Neural cell (in vitro differentiated cells): ENCODE results near the gene C10orf90. TPM values are rescaled to one million over a fixed set of nuclear protein-coding genes. Genes with fewer than 3 reads are reported as not detected.

Source experiments
- H2AFZ ChIP-seq: fragments of 200-600, 300-800 bp; sonication (generic), shearing (Covaris generic); 2 replicates; pipeline ENCODE4 v1.6.0; 2014; ENCODE audit warnings: low read depth, mild to moderate bottlenecking, antibody characterized with exemption, low read length, moderate library complexity
- H3F3A ChIP-seq: fragments of 200-600 bp; shearing (Covaris generic); 2 replicates; pipeline ENCODE4 v1.6.1; 2016; ENCODE audit warnings: mild to moderate bottlenecking, moderate library complexity, mixed read lengths, antibody characterized with exemption, low read length; ENCODE audit not compliant: insufficient read depth, poor library complexity, severe bottlenecking
- H3K27ac ChIP-seq: fragments of 200-600, 300-800 bp; sonication (generic), shearing (Covaris generic); 2 replicates; pipeline ENCODE4 v1.5.1; 2014; ENCODE audit warnings: mild to moderate bottlenecking, low read length, moderate library complexity
- H3K27me3 ChIP-seq: fragments of 300-800, 200-600 bp; sonication (generic), shearing (Covaris generic); 2 replicates; pipeline ENCODE4 v1.6.0; 2014; ENCODE audit warnings: mild to moderate bottlenecking, low read depth, low read length, moderate library complexity; ENCODE audit not compliant: insufficient read depth
- H3K36me3 ChIP-seq: fragments of 300-800, 200-600 bp; sonication (generic), shearing (Covaris generic); 2 replicates; pipeline ENCODE4 v1.5.1; 2014; ENCODE audit warnings: mild to moderate bottlenecking, antibody characterized with exemption, low read length, moderate library complexity; ENCODE audit not compliant: insufficient read depth
- H3K4me2 ChIP-seq: fragments of 300-800, 200-600 bp; sonication (generic), shearing (Covaris generic); 2 replicates; pipeline ENCODE4 v1.6.0; 2014; ENCODE audit warnings: mild to moderate bottlenecking, low read length
- H3K4me3 ChIP-seq: fragments of 300-800, 200-600 bp; sonication (generic), shearing (Covaris generic); 2 replicates; pipeline ENCODE4 v1.5.1; 2014; ENCODE audit warnings: mild to moderate bottlenecking, low read length, moderate library complexity
- H3K79me2 ChIP-seq: fragments of 200-600 bp; shearing (Covaris generic); replicated peaks from 2 replicates; pipeline ENCODE4 v1.6.0; 2014; ENCODE audit warnings: mild to moderate bottlenecking, low read length, moderate library complexity; ENCODE audit not compliant: insufficient read depth
- H3K9ac ChIP-seq: fragments of 300-800, 200-600 bp; sonication (generic), shearing (Covaris generic); 2 replicates; pipeline ENCODE4 v1.6.1; 2016; ENCODE audit warnings: mild to moderate bottlenecking, low read length, mixed read lengths
- H3K9me2 ChIP-seq: fragments of 200-600 bp; shearing (Covaris generic); 2 replicates; pipeline ENCODE4 v1.6.1; 2016; ENCODE audit warnings: mild to moderate bottlenecking, low read length, mixed read lengths; ENCODE audit not compliant: insufficient read depth
- H3K9me3 ChIP-seq: fragments of 200-600, 300-800 bp; sonication (generic), shearing (Covaris generic); 2 replicates; pipeline ENCODE4 v1.6.1; 2016; ENCODE audit warnings: mild to moderate bottlenecking, mixed run types, low read length, moderate library complexity, mixed read lengths
- H4K20me1 ChIP-seq: fragments of 200-600 bp; shearing (Covaris generic); 2 replicates; pipeline ENCODE4 v1.6.1; 2016; ENCODE audit warnings: mild to moderate bottlenecking, mixed run types; ENCODE audit not compliant: insufficient read depth
- CTCF ChIP-seq: fragments of 450-650 bp; IDR thresholded peaks from 2 replicates; pipeline ENCODE4 v1.5.1; 2014; ENCODE audit warnings: antibody characterized with exemption, mild to moderate bottlenecking, moderate library complexity; ENCODE audit not compliant: poor library complexity, severe bottlenecking
- EP300 ChIP-seq: fragments of 450-650 bp; conservative IDR thresholded peaks from 2 replicates; pipeline ENCODE4 v1.6.1; 2014; ENCODE audit warnings: antibody characterized with exemption, mild to moderate bottlenecking, moderate library complexity; ENCODE audit not compliant: poor library complexity, severe bottlenecking
- EZH2 ChIP-seq: fragments of 200-600, 300-800 bp; shearing (Covaris generic), sonication (generic); IDR thresholded peaks from 2 replicates; pipeline ENCODE4 v1.6.1; 2014; ENCODE audit warnings: antibody characterized with exemption, low read length, borderline replicate concordance, mild to moderate bottlenecking; ENCODE audit not compliant: insufficient read depth, poor library complexity, severe bottlenecking
- MXI1 ChIP-seq: fragments of 450-650 bp; conservative IDR thresholded peaks from 2 replicates; pipeline ENCODE4 v1.6.1; 2014; ENCODE audit warnings: antibody characterized with exemption, mild to moderate bottlenecking; ENCODE audit not compliant: poor library complexity, severe bottlenecking
- POLR2AphosphoS5 ChIP-seq: IDR thresholded peaks from 2 replicates; pipeline ENCODE4 v1.6.1; 2012
- RAD21 ChIP-seq: fragments of 450-650 bp; conservative IDR thresholded peaks from 2 replicates; pipeline ENCODE4 v1.6.1; 2014; ENCODE audit warnings: antibody characterized with exemption, mild to moderate bottlenecking, moderate library complexity
- REST ChIP-seq: IDR thresholded peaks from 2 replicates; pipeline ENCODE4 v1.6.1; 2012; ENCODE audit warnings: borderline replicate concordance
- SMC3 ChIP-seq: fragments of 450-650 bp; conservative IDR thresholded peaks from 2 replicates; pipeline ENCODE4 v1.6.1; 2014; ENCODE audit warnings: antibody characterized with exemption, mild to moderate bottlenecking, moderate library complexity; ENCODE audit not compliant: poor library complexity
- TAF1 ChIP-seq: IDR thresholded peaks from 2 replicates; pipeline ENCODE4 v1.6.1; 2012; ENCODE audit warnings: low read depth
- polyA plus RNA-seq: library from polyadenylated mRNA; depleted of rRNA; stranded (reverse); fragments of >200 nt; gene quantifications from 2 replicates; pipeline ENCODE4 v1.2.3, GENCODE V29; 2014

Gene C10orf90
- polyA plus RNA-seq, 1 donor from 2014 or later = not detected

- H3F3A ChIP-seq = no peaks in the 10 kb centered on the region
- H3K27ac ChIP-seq = no peak overlapping the region
- H3K79me2 ChIP-seq = no peaks in the 10 kb centered on the region
- no peak overlapping the region for H3K4me2 ChIP-seq
- H3K9ac ChIP-seq = no peak overlapping the region
- H3K36me3 ChIP-seq = no peaks in the 10 kb centered on the region
- H4K20me1 ChIP-seq = no peaks in the 10 kb centered on the region
- H3K4me3 ChIP-seq = no peak overlapping the region
- no peak for TF ChIP-seq EP300
- TF ChIP-seq RAD21 = no peak
- TF ChIP-seq CTCF = no peak
- no peak for TF ChIP-seq EZH2
- no peak for TF ChIP-seq POLR2AphosphoS5
- no peak for TF ChIP-seq TAF1
- TF ChIP-seq SMC3 = no peak
- TF ChIP-seq MXI1 = no peak
- no peak for TF ChIP-seq REST
- H3K9me3 ChIP-seq = no peaks in the 10 kb centered on the region
- peaks cover 19% of the 10 kb centered on the region for H3K27me3 ChIP-seq
- H2AFZ ChIP-seq = no peak overlapping the region
- no peaks in the 10 kb centered on the region for H3K9me2 ChIP-seq
Measured at GRCh38 chr10:126393076-126393475, 277.4 kb downstream of the C10orf90 start.

GRCh38 chr10:126392469-126392868 lies 278.0 kb downstream of the C10orf90 start:
- H3K9me2 ChIP-seq = no peaks in the 10 kb centered on the region
- H2AFZ ChIP-seq = no peak overlapping the region
- no peak overlapping the region for H3K4me2 ChIP-seq
- H3K79me2 ChIP-seq = no peaks in the 10 kb centered on the region
- no peak overlapping the region for H3K27ac ChIP-seq
- TF ChIP-seq POLR2AphosphoS5 (no peak), EZH2 (no peak), CTCF (no peak), RAD21 (no peak), MXI1 (no peak), REST (no peak), EP300 (no peak), SMC3 (no peak), TAF1 (no peak)
- H4K20me1 ChIP-seq = no peaks in the 10 kb centered on the region
- no peaks in the 10 kb centered on the region for H3F3A ChIP-seq
- H3K4me3 ChIP-seq = no peak overlapping the region
- no peaks in the 10 kb centered on the region for H3K9me3 ChIP-seq
- H3K9ac ChIP-seq = no peak overlapping the region
- H3K36me3 ChIP-seq = no peaks in the 10 kb centered on the region
- peaks cover 22% of the 10 kb centered on the region for H3K27me3 ChIP-seq
